Cardiac fibroblast (primary cell): Measurements from ENCODE around the gene PALD1.

Source experiments
- DNase-seq, 2 donors: peaks; one replicate each; pipeline versions ENCODE4 v3.0.0 to v3.0.0-alpha.2; 2010; ENCODE audit warnings: low read depth in 2 of 2
- H3K4me3 ChIP-seq, 2 donors: replicated peaks in 1 of 2; 1 replicate in 1 of 2; 2 replicates in 1 of 2; pipeline ENCODE4 v1.5.1; 2011; ENCODE audit warnings: low read depth in 2 of 2, low read length in 2 of 2, mild to moderate bottlenecking in 2 of 2, moderate library complexity in 1 of 2
- TF ChIP-seq, protein P1 (sequence below): IDR thresholded peaks from one replicate; pipeline ENCODE4 v1.5.1; 2011; ENCODE audit warnings: low read depth, mild to moderate bottlenecking, low read length, inconsistent platforms

PALD1 gene

DNA sequence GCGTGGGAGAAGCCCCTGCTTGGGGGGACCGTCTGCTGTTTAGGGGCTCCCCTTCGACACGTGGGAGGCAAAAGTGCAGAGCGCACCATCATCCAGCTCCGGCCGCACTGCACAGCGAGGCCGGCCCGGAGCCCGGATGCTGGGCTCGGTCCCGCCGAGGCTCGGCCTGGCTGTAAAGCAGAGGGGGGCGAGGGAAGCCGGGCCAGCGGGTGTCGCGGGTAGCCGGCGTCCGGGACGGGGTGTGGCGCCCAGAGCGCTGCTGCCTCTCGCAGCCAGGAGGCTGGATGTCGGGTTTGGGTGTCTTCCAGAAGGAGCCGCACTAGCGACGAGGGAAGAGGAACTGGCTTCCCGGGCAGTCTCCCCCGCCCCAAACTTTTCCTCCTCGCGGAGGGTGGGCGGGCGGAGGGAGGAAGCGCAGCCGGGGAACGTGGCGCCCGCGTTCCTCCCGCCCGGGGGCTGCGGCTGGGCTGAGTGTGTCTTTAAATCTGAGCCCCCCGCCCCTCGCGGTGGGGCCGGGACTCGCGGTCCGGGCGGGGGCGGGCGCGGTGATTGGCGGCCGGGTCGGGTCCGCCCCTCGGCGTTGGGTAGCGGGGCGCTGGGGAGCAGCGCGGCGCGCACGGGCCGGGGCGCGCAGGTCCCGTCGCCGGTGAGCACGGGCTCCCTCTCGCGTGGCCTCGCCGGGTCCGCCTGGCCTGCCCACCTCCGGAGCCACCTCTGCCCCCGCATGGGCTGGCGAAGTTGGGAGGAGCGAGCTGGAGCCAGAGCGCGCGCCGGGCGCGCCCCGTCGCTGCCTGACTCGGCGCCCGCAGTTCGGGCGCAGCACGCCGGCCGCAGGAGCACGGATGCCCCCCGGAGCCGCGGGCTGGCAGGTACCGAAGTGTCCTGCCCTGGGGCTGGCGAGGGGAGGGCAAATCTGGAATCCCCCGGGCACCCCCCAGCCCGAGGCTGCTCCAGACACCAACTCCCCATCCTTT, at the start of gene PALD1:
TSS of gene PALD1 (plus strand) at position 577 of the 974 bp plus-strand sequence. CDS start 47,185 bp downstream, outside the sequence.
- peak within 1 kb of the TSS; percentile 30 to 50 for H3K4me3 ChIP-seq
- peak in 1 of 2 donors; percentile 36 for DNase-seq
- TF ChIP-seq, protein P1, sequence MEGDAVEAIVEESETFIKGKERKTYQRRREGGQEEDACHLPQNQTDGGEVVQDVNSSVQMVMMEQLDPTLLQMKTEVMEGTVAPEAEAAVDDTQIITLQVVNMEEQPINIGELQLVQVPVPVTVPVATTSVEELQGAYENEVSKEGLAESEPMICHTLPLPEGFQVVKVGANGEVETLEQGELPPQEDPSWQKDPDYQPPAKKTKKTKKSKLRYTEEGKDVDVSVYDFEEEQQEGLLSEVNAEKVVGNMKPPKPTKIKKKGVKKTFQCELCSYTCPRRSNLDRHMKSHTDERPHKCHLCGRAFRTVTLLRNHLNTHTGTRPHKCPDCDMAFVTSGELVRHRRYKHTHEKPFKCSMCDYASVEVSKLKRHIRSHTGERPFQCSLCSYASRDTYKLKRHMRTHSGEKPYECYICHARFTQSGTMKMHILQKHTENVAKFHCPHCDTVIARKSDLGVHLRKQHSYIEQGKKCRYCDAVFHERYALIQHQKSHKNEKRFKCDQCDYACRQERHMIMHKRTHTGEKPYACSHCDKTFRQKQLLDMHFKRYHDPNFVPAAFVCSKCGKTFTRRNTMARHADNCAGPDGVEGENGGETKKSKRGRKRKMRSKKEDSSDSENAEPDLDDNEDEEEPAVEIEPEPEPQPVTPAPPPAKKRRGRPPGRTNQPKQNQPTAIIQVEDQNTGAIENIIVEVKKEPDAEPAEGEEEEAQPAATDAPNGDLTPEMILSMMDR, result no peak

DNA sequence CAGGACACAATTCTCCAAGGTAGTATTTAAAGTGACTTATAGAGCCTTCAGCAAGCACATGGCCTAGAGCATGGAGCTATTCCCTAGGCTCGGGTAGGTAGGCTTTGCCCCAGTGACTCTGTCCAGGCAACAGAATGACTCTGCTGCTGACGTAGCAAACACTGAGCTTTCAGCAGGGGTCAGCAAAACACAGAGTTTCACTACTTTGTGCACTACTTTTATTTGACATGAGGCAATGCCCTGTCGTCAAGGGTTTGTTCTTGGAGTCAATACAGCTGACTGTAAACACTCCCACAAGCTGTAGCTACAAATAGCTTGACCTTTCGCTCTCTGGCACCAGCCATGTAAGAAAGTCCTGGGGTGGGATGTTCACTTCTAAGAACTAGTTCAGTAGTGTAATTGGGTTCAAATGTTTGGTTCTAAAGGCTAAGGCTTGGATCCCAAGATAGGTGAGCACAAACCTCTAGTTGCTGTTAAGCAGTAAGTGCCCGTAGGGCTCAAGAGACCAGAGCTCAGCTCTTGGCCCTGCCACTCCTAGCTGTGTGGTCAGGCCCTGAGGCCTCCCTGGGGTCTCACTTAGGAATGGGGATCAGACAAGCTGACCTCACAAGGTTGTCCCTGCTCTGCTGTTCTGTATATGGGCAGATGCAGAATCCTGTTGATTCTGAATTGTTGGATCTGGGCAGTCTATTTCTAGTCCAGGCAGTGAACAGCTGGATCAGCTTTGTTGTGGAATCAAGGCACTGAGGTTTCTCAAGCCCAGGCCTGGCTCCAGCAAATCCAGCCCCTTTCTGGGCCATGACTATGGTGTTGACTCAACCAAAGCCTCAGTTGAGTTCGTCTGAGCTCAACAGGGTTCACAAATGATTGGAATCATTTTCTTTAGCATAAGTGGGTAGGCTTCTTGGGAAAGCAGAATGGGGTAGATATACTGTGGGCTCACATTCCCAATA, 47.8 kb upstream of the PALD1 start:
- peak; percentile 56 to 93 for DNase-seq
- H3K4me3 ChIP-seq, result no peak overlapping the region
- TF ChIP-seq, protein P1, result no peak

DNA sequence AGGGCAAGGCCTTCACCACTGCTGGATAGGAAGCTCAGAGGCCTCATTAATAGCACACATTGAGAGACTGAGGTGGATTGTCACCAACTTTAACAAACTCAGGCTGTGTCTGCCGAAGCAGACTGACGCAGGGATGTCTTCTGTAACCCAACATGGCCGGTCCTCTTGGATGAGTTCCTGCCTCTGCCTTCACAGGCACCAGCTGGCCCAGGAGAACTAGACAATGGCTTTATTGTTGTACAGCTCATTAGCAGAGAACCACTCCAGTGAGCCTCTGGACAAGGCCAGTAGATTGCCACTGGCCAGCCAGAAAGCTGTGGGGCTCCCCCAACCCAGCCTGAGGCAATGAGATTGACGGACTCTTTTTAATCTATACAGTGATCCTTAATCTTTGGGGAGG, 46.5 kb upstream of the PALD1 start:
- TF ChIP-seq, protein P1, result no peak
- peak in 1 of 2 donors; percentile 64 for DNase-seq
- no peak overlapping the region for H3K4me3 ChIP-seq

DNA sequence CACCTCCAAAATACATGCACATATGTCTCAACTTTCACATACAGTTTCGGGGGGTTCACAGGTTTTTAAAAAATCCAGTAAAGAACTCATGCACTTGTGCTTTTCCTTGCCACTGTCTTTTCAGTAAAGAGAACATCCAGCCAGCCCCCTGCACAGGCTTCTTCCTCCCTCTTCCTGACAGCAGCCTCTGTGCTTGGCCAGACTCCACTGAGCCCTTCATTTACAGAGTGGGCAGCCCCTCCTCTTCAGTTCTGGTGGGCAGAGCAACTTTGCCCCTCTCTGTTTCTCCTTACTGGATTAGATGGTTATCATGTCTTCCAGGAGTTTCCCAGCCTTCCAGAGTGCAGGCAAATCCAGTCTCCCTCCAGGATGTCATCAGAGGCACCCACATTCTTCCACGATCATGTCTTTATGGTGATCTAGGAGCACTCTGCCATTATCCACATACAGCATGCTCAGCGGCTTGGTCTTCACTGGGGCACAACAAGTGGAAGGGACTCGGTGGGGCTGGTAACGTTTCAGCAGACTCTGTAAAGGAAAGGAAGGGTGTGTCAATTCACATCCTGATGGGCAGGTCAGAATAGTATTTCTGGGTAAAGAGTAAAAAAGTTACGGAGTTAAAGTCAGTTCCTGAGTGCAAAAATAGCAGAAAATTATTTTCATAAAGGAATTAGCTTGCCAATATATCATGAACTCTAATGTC, 45.9 kb upstream of the PALD1 start:
- no peak for DNase-seq

DNA sequence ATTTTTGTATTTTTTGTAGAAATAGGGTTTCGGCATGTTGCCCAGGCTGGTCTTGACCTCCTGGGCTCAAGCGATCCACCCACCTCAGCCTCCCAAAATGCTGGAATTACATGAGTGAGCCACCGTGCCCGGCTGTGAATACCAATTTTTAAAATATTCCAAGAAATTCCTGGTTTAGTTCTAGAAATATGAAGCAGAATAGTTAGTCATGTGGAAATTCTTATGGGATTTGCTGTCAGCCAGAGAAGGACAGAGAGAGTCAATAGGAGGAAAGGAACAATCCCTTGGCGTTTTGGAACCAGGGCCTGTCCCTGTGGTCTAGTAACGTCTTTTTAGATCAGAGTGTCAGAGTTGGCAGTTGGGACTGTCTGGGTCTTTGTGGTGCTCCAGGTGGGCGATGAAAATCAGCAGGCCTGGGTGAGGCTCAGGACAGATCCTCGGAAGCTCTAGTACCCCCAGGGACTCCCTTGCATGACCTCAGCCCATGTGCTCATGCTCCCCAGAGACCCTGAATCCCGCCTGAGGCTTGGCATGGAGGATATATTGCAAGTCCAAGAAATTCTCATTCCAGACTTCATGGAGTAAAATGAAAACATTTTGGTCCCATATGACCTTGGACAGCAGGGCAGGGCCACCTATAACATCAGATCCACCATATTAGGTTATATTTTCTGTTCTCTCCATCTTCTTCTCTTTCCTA, 44.8 kb upstream of the PALD1 start:
- H3K4me3 ChIP-seq, result no peak overlapping the region
- DNase-seq, result peak; percentile 48 to 49
- TF ChIP-seq, protein P1, result no peak

More for the DNA sequence above, 45.9 kb upstream of the PALD1 start:
- no peak overlapping the region for H3K4me3 ChIP-seq
- TF ChIP-seq, protein P1, result no peak
